ENCODE results near the gene NSD2. TPM values are rescaled to one million over a fixed set of nuclear protein-coding genes. Genes with fewer than 3 reads are reported as not detected.

Gene NSD2
- total and polyA plus RNA-seq, 9 of the 15 experiments (the other 6 are each of a cell fraction or from before 2014, with no cell fraction given) = 6.4 to 126 (median 58.8) TPM

GRCh38 chr4:1870578-1871443, at the start of gene NSD2 (continued):
- TF ChIP-seq TEAD4 (IDR thresholded peaks at IDR 0.05; ENCODE audit: low read length) (0 out of 2 replicates have a peak, but pooled peaks have one; percentile 22), TEAD4 (CRISPR knock-in tag; IDR thresholded peaks at IDR 0.05; ENCODE audit: borderline replicate concordance) (no peak), PRPF4 (IDR thresholded peaks at IDR 0.05; ENCODE audit: insufficient read depth, low read depth, low read length, poor library complexity, severe bottlenecking) (peak; percentile 55), ADNP (tag; IDR thresholded peaks at IDR 0.05) (no peak), ZBTB1 (CRISPR knock-in tag; IDR thresholded peaks at IDR 0.05; ENCODE audit: borderline replicate concordance, low read depth) (peak; percentile 73; the same call in 1 of the 2 replicates), ARID2 (IDR thresholded peaks at IDR 0.05) (no peak), ZNF140 (CRISPR knock-in tag; IDR thresholded peaks at IDR 0.05) (no peak), E4F1 (CRISPR knock-in tag; IDR thresholded peaks at IDR 0.05; ENCODE audit: borderline replicate concordance) (peak; percentile 72; the same call in 1 of the 2 replicates), POLR2AphosphoS5 (IDR thresholded peaks at IDR 0.05; ENCODE audit: control insufficient read depth, insufficient read depth, low read depth, low read length) (peak; percentile 61), ZNF347 (CRISPR knock-in tag; IDR thresholded peaks at IDR 0.05; ENCODE audit: low read depth) (no peak), KAT7 (CRISPR knock-in tag; IDR thresholded peaks at IDR 0.05; ENCODE audit: borderline replicate concordance) (no peak), TCF7L2 (IDR thresholded peaks at IDR 0.05; ENCODE audit: low read depth, low read length) (no peak), NFE2 (IDR thresholded peaks at IDR 0.05; ENCODE audit: low read depth) (no peak), KDM2B (CRISPR knock-in tag; IDR thresholded peaks at IDR 0.05) (peak; percentile 69; the same call in 1 of the 2 replicates)
- TF ChIP-seq, protein P1, sequence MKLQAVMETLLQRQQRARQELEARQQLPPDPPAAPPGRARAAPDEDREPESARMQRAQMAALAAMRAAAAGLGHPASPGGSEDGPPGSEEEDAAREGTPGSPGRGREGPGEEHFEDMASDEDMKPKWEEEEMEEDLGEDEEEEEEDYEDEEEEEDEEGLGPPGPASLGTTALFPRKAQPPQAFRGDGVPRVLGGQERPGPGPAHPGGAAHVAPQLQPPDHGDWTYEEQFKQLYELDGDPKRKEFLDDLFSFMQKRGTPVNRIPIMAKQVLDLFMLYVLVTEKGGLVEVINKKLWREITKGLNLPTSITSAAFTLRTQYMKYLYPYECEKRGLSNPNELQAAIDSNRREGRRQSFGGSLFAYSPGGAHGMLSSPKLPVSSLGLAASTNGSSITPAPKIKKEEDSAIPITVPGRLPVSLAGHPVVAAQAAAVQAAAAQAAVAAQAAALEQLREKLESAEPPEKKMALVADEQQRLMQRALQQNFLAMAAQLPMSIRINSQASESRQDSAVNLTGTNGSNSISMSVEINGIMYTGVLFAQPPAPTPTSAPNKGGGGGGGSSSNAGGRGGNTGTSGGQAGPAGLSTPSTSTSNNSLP (IDR thresholded peaks at IDR 0.05; ENCODE audit: borderline replicate concordance, low read depth, low read length) = no peak
- TF ChIP-seq, protein P2, sequence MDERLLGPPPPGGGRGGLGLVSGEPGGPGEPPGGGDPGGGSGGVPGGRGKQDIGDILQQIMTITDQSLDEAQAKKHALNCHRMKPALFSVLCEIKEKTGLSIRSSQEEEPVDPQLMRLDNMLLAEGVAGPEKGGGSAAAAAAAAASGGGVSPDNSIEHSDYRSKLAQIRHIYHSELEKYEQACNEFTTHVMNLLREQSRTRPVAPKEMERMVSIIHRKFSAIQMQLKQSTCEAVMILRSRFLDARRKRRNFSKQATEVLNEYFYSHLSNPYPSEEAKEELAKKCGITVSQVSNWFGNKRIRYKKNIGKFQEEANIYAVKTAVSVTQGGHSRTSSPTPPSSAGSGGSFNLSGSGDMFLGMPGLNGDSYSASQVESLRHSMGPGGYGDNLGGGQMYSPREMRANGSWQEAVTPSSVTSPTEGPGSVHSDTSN (CRISPR knock-in tag; IDR thresholded peaks at IDR 0.05; ENCODE audit: low read depth) = no peak
- TF ChIP-seq, protein P2 (tag; conservative IDR thresholded peaks at IDR 0.05; ENCODE audit: low read depth) = no peak

Data from K562 (cell line).